Esophagus squamous epithelium (tissue), 4 donors: ENCODE results near the gene THAP10.

Experiments
- CTCF ChIP-seq, 6 experiments: fragments of 450-650 bp in 4 of 6; fragments of 200-600 bp in 2 of 6; sonication (generic) in 2 of 6; IDR thresholded peaks; one replicate each; pipeline ENCODE4 v1.5.1; 2016 to 2019; ENCODE audit warnings: antibody characterized with exemption in 6 of 6, mild to moderate bottlenecking in 4 of 6, moderate library complexity in 4 of 6
- POLR2A ChIP-seq, 4 donors: fragments of 450-650 bp; IDR thresholded peaks; one replicate each; pipeline ENCODE4 v1.6.1; 2017; ENCODE audit warnings: antibody characterized with exemption in 4 of 4, mild to moderate bottlenecking in 4 of 4, moderate library complexity in 3 of 4

- no peak for TF ChIP-seq CTCF (IDR thresholded peaks at IDR 0.05)
- no peak for TF ChIP-seq POLR2A (IDR thresholded peaks at IDR 0.05)
Observed at GRCh38 chr15:70852501-70853317, 39.5 kb downstream of the THAP10 start.
